C4-2B (cell line): Measurements from ENCODE around the gene FLYWCH2.

Experiments
- CTCF ChIP-seq: fragments of 450-650 bp; conservative IDR thresholded peaks from 2 replicates; pipeline ENCODE4 v1.5.1; 2017; ENCODE audit warnings: mild to moderate bottlenecking
- ZFX ChIP-seq: fragments of 450-650 bp; IDR thresholded peaks from 2 replicates; pipeline ENCODE4 v1.6.1; 2017

- TF ChIP-seq CTCF (no peak), ZFX (no peak)
These were observed 23.0 kb downstream of the FLYWCH2 start for GRCh38 chr16:2905988-2906387.
